ENCODE measurements around the gene IQSEC3.

GRCh38 chr12:53735-54730 is 12.5 kb upstream of the IQSEC3 start:
- no peak for TF ChIP-seq POLR2AphosphoS5 (IDR thresholded peaks at IDR 0.05)
- no peak for TF ChIP-seq EZH2 (IDR thresholded peaks at IDR 0.05; ENCODE audit: borderline replicate concordance, insufficient read depth, low read length, poor library complexity, severe bottlenecking)
- TF ChIP-seq CTCF (IDR thresholded peaks at IDR 0.05; ENCODE audit: poor library complexity, severe bottlenecking): no peak
- TF ChIP-seq MXI1 (conservative IDR thresholded peaks at IDR 0.05; ENCODE audit: poor library complexity, severe bottlenecking): no peak
- TF ChIP-seq TAF1 (IDR thresholded peaks at IDR 0.05; ENCODE audit: low read depth): no peak
- no peak for TF ChIP-seq EP300 (conservative IDR thresholded peaks at IDR 0.05; ENCODE audit: poor library complexity, severe bottlenecking)
- no peak for TF ChIP-seq REST (IDR thresholded peaks at IDR 0.05; ENCODE audit: borderline replicate concordance)
- TF ChIP-seq RAD21 (conservative IDR thresholded peaks at IDR 0.05): no peak
- TF ChIP-seq SMC3 (conservative IDR thresholded peaks at IDR 0.05; ENCODE audit: poor library complexity): no peak

All from neural cell (in vitro differentiated cells).